IMR-90 (cell line): Measurements from ENCODE around the gene HMGN4. TPM values are rescaled to one million over a fixed set of nuclear protein-coding genes. Genes with fewer than 3 reads are reported as not detected.
A peak's percentile ranks its signal among the peaks of the same experiment; 100 is the strongest.

Experiments used
- ATAC-seq: fragments of 200-7000 bp; cut with Tn5 transposase; 2 replicates; pipeline ENCODE4 v1.9.1; 2020; ENCODE audit warnings: low read depth, mild to moderate bottlenecking, moderate library complexity
- BruUV-seq: library from RNA; stranded (reverse); fragments of 400-500 nt; replicated peaks from 2 replicates; lab custom pipeline; 2021; lab: Mats Ljungman, UMichigan
- CTCF ChIA-PET: fragments of 300-600 bp; formaldehyde crosslinking; extraction: SDS; loops from one replicate; lab custom pipeline; 2021; ENCODE audit warnings: antibody characterized with exemption; lab: Yijun Ruan, JAX
- POLR2A ChIA-PET: fragments of 300-600 bp; sonication (Branson Sonifier 250); formaldehyde crosslinking; loops from one replicate; lab custom pipeline; 2022; ENCODE audit warnings: antibody characterized with exemption; ENCODE audit not compliant: unreplicated experiment; lab: Charles Lee
- DNase-seq: peaks from one replicate; pipeline ENCODE4 v3.0.0; 2013
- H2AFZ ChIP-seq: replicated peaks from 2 replicates; pipeline ENCODE3; 2013; ENCODE audit warnings: low read length, mild to moderate bottlenecking; ENCODE audit not compliant: poor library complexity
- H2AK5ac ChIP-seq: 2 replicates; pipeline ENCODE4 v1.6.1; 2013; ENCODE audit warnings: low read depth, low read length, inconsistent platforms
- H2AK9ac ChIP-seq: replicated peaks from 2 replicates; pipeline ENCODE3; 2013; ENCODE audit warnings: mild to moderate bottlenecking, low read depth, low read length, moderate library complexity; ENCODE audit not compliant: poor library complexity
- H2BK120ac ChIP-seq: 2 replicates; pipeline ENCODE4 v1.6.1; 2013; ENCODE audit warnings: low read depth, low read length, inconsistent platforms
- H2BK15ac ChIP-seq: 3 replicates; pipeline ENCODE4 v1.6.1; 2013; ENCODE audit warnings: low read depth, low read length, inconsistent platforms
- H2BK20ac ChIP-seq: 2 replicates; pipeline ENCODE4 v1.6.1; 2013; ENCODE audit warnings: low read depth, mild to moderate bottlenecking, inconsistent platforms, low read length, moderate library complexity
- H2BK5ac ChIP-seq: 2 replicates; pipeline ENCODE4 v1.6.1; 2013; ENCODE audit warnings: mild to moderate bottlenecking, low read depth, low read length, inconsistent platforms; ENCODE audit not compliant: poor library complexity, severe bottlenecking
- H3K14ac ChIP-seq: replicated peaks from 2 replicates; pipeline ENCODE4 v1.6.1; 2013; ENCODE audit warnings: low read depth, low read length, inconsistent platforms
- H3K18ac ChIP-seq: 2 replicates; pipeline ENCODE4 v1.6.1; 2013; ENCODE audit warnings: low read depth, low read length, control low read depth
- H3K23ac ChIP-seq: 2 replicates; pipeline ENCODE4 v1.6.1; 2013; ENCODE audit warnings: low read depth, low read length, inconsistent platforms
- H3K27ac ChIP-seq: 2 replicates; pipeline ENCODE4 v1.5.1; 2013; ENCODE audit warnings: mild to moderate bottlenecking, control low read depth, low read length; ENCODE audit not compliant: insufficient read depth
- H3K27me3 ChIP-seq: 2 replicates; pipeline ENCODE4 v1.6.1; 2013; ENCODE audit warnings: low read length; ENCODE audit not compliant: control insufficient read depth, insufficient read depth
- H3K36me3 ChIP-seq: 2 replicates; pipeline ENCODE4 v1.6.1; 2013; ENCODE audit warnings: low read length, mixed read lengths; ENCODE audit not compliant: control insufficient read depth, insufficient read depth
- H3K4ac ChIP-seq: 2 replicates; pipeline ENCODE4 v1.6.1; 2013; ENCODE audit warnings: low read depth, low read length, inconsistent platforms
- H3K4me1 ChIP-seq: 2 replicates; pipeline ENCODE4 v1.6.1; 2013; ENCODE audit warnings: low read length, mixed read lengths; ENCODE audit not compliant: control insufficient read depth, insufficient read depth
- H3K4me2 ChIP-seq: 2 replicates; pipeline ENCODE4 v1.6.1; 2013; ENCODE audit warnings: low read depth, mild to moderate bottlenecking, control low read depth, low read length, moderate library complexity
- H3K4me3 ChIP-seq: 2 replicates; pipeline ENCODE4 v1.5.1; 2013; ENCODE audit warnings: low read depth, mild to moderate bottlenecking, control low read depth, low read length, moderate library complexity; ENCODE audit not compliant: insufficient read depth
- H3K56ac ChIP-seq: 2 replicates; pipeline ENCODE4 v1.6.1; 2013; ENCODE audit warnings: low read length, inconsistent platforms; ENCODE audit not compliant: insufficient read depth; ENCODE audit errors: extremely low read depth
- H3K79me1 ChIP-seq, 2 experiments: 2 replicates each; pipeline ENCODE4 v1.6.1; 2013; ENCODE audit warnings: low read length in 2 of 2, inconsistent platforms in 1 of 2, low read depth in 1 of 2
- H3K9ac ChIP-seq: 2 replicates; pipeline ENCODE4 v1.6.1; 2013; ENCODE audit warnings: low read depth, low read length, control low read depth
- H3K9me1 ChIP-seq: 2 replicates; pipeline ENCODE4 v1.6.1; 2013; ENCODE audit warnings: low read length, inconsistent platforms; ENCODE audit not compliant: insufficient read depth
- H3K9me3 ChIP-seq: 2 replicates; pipeline ENCODE4 v1.6.1; 2013; ENCODE audit warnings: low read length; ENCODE audit not compliant: control insufficient read depth, insufficient read depth
- H4K20me1 ChIP-seq: 2 replicates; pipeline ENCODE4 v1.6.1; 2013; ENCODE audit warnings: low read length, inconsistent platforms; ENCODE audit not compliant: insufficient read depth
- H4K5ac ChIP-seq: 2 replicates; pipeline ENCODE4 v1.6.1; 2013; ENCODE audit warnings: mild to moderate bottlenecking, low read depth, low read length, control low read depth
- H4K8ac ChIP-seq, 2 experiments: 2 replicates each; pipeline ENCODE4 v1.6.1; 2013; ENCODE audit warnings: low read depth in 2 of 2, low read length in 2 of 2, control low read depth in 1 of 2, inconsistent platforms in 1 of 2
- H4K91ac ChIP-seq: 2 replicates; pipeline ENCODE4 v1.6.1; 2013; ENCODE audit warnings: low read depth, low read length, inconsistent platforms; ENCODE audit not compliant: insufficient read depth
- BHLHE40 ChIP-seq: fragments of 150-350 bp; IDR thresholded peaks from 2 replicates; pipeline ENCODE4 v1.6.1; 2016; ENCODE audit warnings: mild to moderate bottlenecking, low read depth, low read length
- CEBPB ChIP-seq: IDR thresholded peaks from 2 replicates; pipeline ENCODE4 v1.6.1; 2012; ENCODE audit warnings: low read depth, low read length, improper control_type of control experiment
- CHD1 ChIP-seq: IDR thresholded peaks from 2 replicates; pipeline ENCODE4 v1.6.1; 2012; ENCODE audit warnings: low read depth, low read length, improper control_type of control experiment
- CTCF ChIP-seq: conservative IDR thresholded peaks from 2 replicates; pipeline ENCODE4 v1.5.1; 2012; ENCODE audit warnings: mild to moderate bottlenecking, low read depth, low read length, improper control_type of control experiment
- ELK1 ChIP-seq: fragments of 150-350 bp; IDR thresholded peaks from 2 replicates; pipeline ENCODE4 v1.6.1; 2016; ENCODE audit warnings: low read depth, mild to moderate bottlenecking, low read length, moderate library complexity, borderline replicate concordance
- FOS ChIP-seq: fragments of 150-350 bp; IDR thresholded peaks from 2 replicates; pipeline ENCODE4 v1.6.1; 2016; ENCODE audit warnings: low read depth, low read length
- MAFK ChIP-seq: IDR thresholded peaks from 2 replicates; pipeline ENCODE4 v1.6.1; 2012; ENCODE audit warnings: low read depth, low read length, improper control_type of control experiment
- MAZ ChIP-seq: IDR thresholded peaks from 2 replicates; pipeline ENCODE4 v1.6.1; 2012; ENCODE audit warnings: low read depth, mild to moderate bottlenecking, low read length, improper control_type of control experiment, moderate library complexity, borderline replicate concordance
- MXI1 ChIP-seq: IDR thresholded peaks from 2 replicates; pipeline ENCODE4 v1.6.1; 2012; ENCODE audit warnings: low read depth, mild to moderate bottlenecking, low read length, moderate library complexity, borderline replicate concordance
- POLR2A ChIP-seq: IDR thresholded peaks from 2 replicates; pipeline ENCODE4 v1.6.1; 2012; ENCODE audit warnings: mild to moderate bottlenecking, low read depth, low read length
- RCOR1 ChIP-seq: IDR thresholded peaks from 2 replicates; pipeline ENCODE4 v1.6.1; 2012; ENCODE audit warnings: mild to moderate bottlenecking, low read length, improper control_type of control experiment; ENCODE audit not compliant: insufficient replicate concordance
- RFX5 ChIP-seq: IDR thresholded peaks from 2 replicates; pipeline ENCODE4 v1.8.0; 2012; ENCODE audit warnings: low read depth, mild to moderate bottlenecking, low read length, moderate library complexity
- SMC3 ChIP-seq: fragments of 150-350 bp; IDR thresholded peaks from 2 replicates; pipeline ENCODE4 v1.6.1; 2016; ENCODE audit warnings: low read depth, mild to moderate bottlenecking, antibody characterized with exemption, low read length, moderate library complexity
- USF2 ChIP-seq: fragments of 150-350 bp; IDR thresholded peaks from 2 replicates; pipeline ENCODE4 v1.6.1; 2017; ENCODE audit warnings: mild to moderate bottlenecking, antibody characterized with exemption, low read length, low read depth
- WGBS, 2 experiments: methylation state at CpG; one replicate each; pipeline versions ENCODE4 v1.1.5 to v1.1.7; 2013; ENCODE audit warnings: missing lambda C conversion rate in 2 of 2; ENCODE audit not compliant: insufficient read length in 1 of 2; ENCODE audit errors: extremely low coverage in 2 of 2; 5-methylcytosine and 5-hydroxymethylcytosine counted together
- dilution Hi-C: fragments of 300-500 bp; cut with HindIII; formaldehyde crosslinking; loops from one replicate; pipeline ENCODE4 v1.14.3; 2018; ENCODE audit warnings: low sequenced_read_pairs; ENCODE audit not compliant: unreplicated experiment
- in situ Hi-C: fragments of 300-500 bp; cut with MboI; formaldehyde crosslinking; loops from 3 replicates; pipeline ENCODE4 v1.14.3; 2019; ENCODE audit warnings: low sequenced_read_pairs, inconsistent platforms, mixed read lengths
- intact Hi-C: fragments of 100-400 bp; cut with micrococcal nuclease; formaldehyde crosslinking; loops from 2 replicates; pipeline ENCODE4 v1.10.0; 2022
- polyA plus RNA-seq, 3 experiments: library from polyadenylated mRNA; depleted of rRNA; stranded (reverse); fragments of >200 nt; gene quantifications; 2 replicates each; pipeline ENCODE4 v1.2.3, GENCODE V29; 2012; ENCODE audit warnings: low replicate concordance in 1 of 3
- total RNA-seq: library from RNA; depleted of rRNA; stranded (reverse); fragments of >200 nt; gene quantifications from 2 replicates; pipeline ENCODE4 v1.2.3, GENCODE V29; 2012

The HMGN4 gene
- total and polyA plus RNA-seq, 2 of the 4 experiments (the other 2 are of a cell fraction), result 46.4 to 50.2 TPM

GRCh38 chr6:26516481-26517427, 21.4 kb upstream of the HMGN4 start:
- Histone ChIP-seq H3K9me3 (no peaks in the 10 kb centered on the region), H2AK5ac (no peak overlapping the region), H3K79me1 (no peaks in the 10 kb centered on the region; a peak in 1 of 4 replicates), H4K8ac (no peak overlapping the region), H3K27ac (no peak overlapping the region), H3K36me3 (no peaks in the 10 kb centered on the region), H2BK5ac (no peak overlapping the region), H3K4ac (no peak overlapping the region), H2BK15ac (no peak overlapping the region; the same call in 2 of the 3 replicates), H3K27me3 (no peaks in the 10 kb centered on the region), H3K9me1 (peaks cover 8% of the 10 kb centered on the region; the same call in 1 of the 2 replicates), H2BK20ac (no peak overlapping the region), H3K9ac (no peak overlapping the region), H3K18ac (no peak overlapping the region), H3K56ac (no peak overlapping the region), H3K4me1 (peaks cover 2% of the 10 kb centered on the region), H2BK120ac (0 out of 2 replicates have a peak overlapping the region, but pooled peaks have one; percentile 4), H3K4me3 (no peak overlapping the region), H4K20me1 (no peaks in the 10 kb centered on the region), H3K23ac (no peak overlapping the region), H2AFZ (peak overlapping the region; percentile 4), H4K5ac (no peak overlapping the region), H4K91ac (no peak overlapping the region), H2AK9ac (no peak overlapping the region), H3K14ac (peak overlapping the region; percentile 45; the same call in 1 of the 2 replicates), H3K4me2 (no peak overlapping the region)
- CTCF ChIA-PET, result no interaction called here
- DNase-seq (peak; percentile 15), ATAC-seq (no peak)
- in situ Hi-C loops, result no loop called here
- POLR2A ChIA-PET, result no interaction called here
- no TSS peak for BruUV-seq
- WGBS, 2 experiments, result 76% methylated on average over 3 of the region's 9 CpGs; no CpG with 5 or more reads in 1 of the 2 experiments
- intact Hi-C loops, result no loop called here
- dilution Hi-C loops, result no loop called here
- TF ChIP-seq MAZ (no peak), POLR2A (no peak), SMC3 (no peak), BHLHE40 (no peak), ELK1 (no peak), RFX5 (no peak), CTCF (no peak), USF2 (no peak), CHD1 (no peak), RCOR1 (no peak), MXI1 (no peak), MAFK (no peak), FOS (no peak), CEBPB (no peak)
